HCT116 (cell line): Measurements from ENCODE around the gene GLI3.

Source experiments
- CEBPB ChIP-seq: IDR thresholded peaks from 2 replicates; pipeline ENCODE4 v1.6.1; 2012; ENCODE audit warnings: low read depth
- CTCF ChIP-seq, 3 experiments: fragments of 200-600 bp in 1 of 3; sonication (generic) in 1 of 3; IDR thresholded peaks in 2 of 3; conservative IDR thresholded peaks in 1 of 3; 2 replicates each; pipeline ENCODE4 v1.5.1; 2012 to 2017; ENCODE audit warnings: low read depth in 2 of 3, low read length in 2 of 3, antibody characterized with exemption in 1 of 3, borderline replicate concordance in 1 of 3, control low read depth in 1 of 3, mild to moderate bottlenecking in 1 of 3, mixed read lengths in 1 of 3, mixed run types in 1 of 3, moderate library complexity in 1 of 3; ENCODE audit not compliant: insufficient read depth in 1 of 3
- EZH2 ChIP-seq: fragments of 200-600 bp; sonication (generic); IDR thresholded peaks from 2 replicates; pipeline ENCODE4 v1.6.1; 2017; ENCODE audit warnings: antibody characterized with exemption, mixed run types
- EZH2phosphoT487 ChIP-seq: fragments of 200-600 bp; IDR thresholded peaks from 2 replicates; pipeline ENCODE4 v1.6.1; 2018; ENCODE audit warnings: antibody characterized with exemption, borderline replicate concordance
- MAX ChIP-seq: IDR thresholded peaks from 2 replicates; pipeline ENCODE4 v1.6.1; 2012
- POLR2A ChIP-seq: IDR thresholded peaks from 2 replicates; pipeline ENCODE4 v1.7.0; 2011; ENCODE audit warnings: borderline replicate concordance; ENCODE audit not compliant: insufficient read depth, insufficient read length; ENCODE audit errors: extremely low read depth
- POLR2AphosphoS5 ChIP-seq: IDR thresholded peaks from 2 replicates; pipeline ENCODE4 v1.6.1; 2011; ENCODE audit warnings: mild to moderate bottlenecking, low read depth, low read length, moderate library complexity
- RAD21 ChIP-seq: IDR thresholded peaks from 2 replicates; pipeline ENCODE4 v1.6.1; 2012; ENCODE audit warnings: low read depth, mild to moderate bottlenecking
- ZFX ChIP-seq: fragments of 450-650 bp; IDR thresholded peaks from 2 replicates; pipeline ENCODE4 v1.6.1; 2017

GRCh38 chr7:42231043-42231787 is 5.8 kb downstream of the GLI3 start:
- TF ChIP-seq EZH2 (no peak), POLR2A (no peak), CTCF (IDR thresholded peaks at IDR 0.05 in 2 of 3, conservative IDR thresholded peaks at IDR 0.05 in 1 of 3; ENCODE audit: borderline replicate concordance in 1 of 3, insufficient read depth in 1 of 3, low read depth in 2 of 3, low read length in 2 of 3) (no peak), POLR2AphosphoS5 (no peak), MAX (no peak), RAD21 (no peak), EZH2phosphoT487 (no peak), CEBPB (no peak), ZFX (no peak)
